HepG2 (cell line): ENCODE data around the gene VAC14. TPM values are rescaled to one million over a fixed set of nuclear protein-coding genes. Genes with fewer than 3 reads are reported as not detected.

Source experiments
- EZH2 ChIP-seq: conservative IDR thresholded peaks from 2 replicates; pipeline ENCODE4 v1.6.1; 2012; ENCODE audit warnings: mild to moderate bottlenecking, low read depth, low read length, moderate library complexity
- FOXA1 ChIP-seq, 2 experiments: fragments of 450-650 bp in 1 of 2; sonication (generic) in 1 of 2; formaldehyde crosslinking in 1 of 2; IDR thresholded peaks; 2 replicates each; pipeline versions ENCODE4 v1.4.0 to v1.6.1; 2016 to 2020; ENCODE audit warnings: missing genetic modification reagents in 1 of 2
- IRF1 ChIP-seq: sonication (generic); formaldehyde crosslinking; IDR thresholded peaks from 2 replicates; pipeline ENCODE4 v1.4.0; 2020; ENCODE audit warnings: low read depth, mild to moderate bottlenecking, missing genetic modification reagents
- LBX2 ChIP-seq: sonication (generic); formaldehyde crosslinking; IDR thresholded peaks from 2 replicates; pipeline ENCODE4 v1.5.0; 2020; ENCODE audit warnings: missing genetic modification reagents, mild to moderate bottlenecking, borderline replicate concordance
- NFYB ChIP-seq: sonication (generic); formaldehyde crosslinking; IDR thresholded peaks from 2 replicates; pipeline ENCODE4 v1.4.0; 2020; ENCODE audit warnings: missing genetic modification reagents
- PAWR ChIP-seq: sonication (generic); formaldehyde crosslinking; IDR thresholded peaks from 2 replicates; pipeline ENCODE4 v1.4.0; 2020; ENCODE audit warnings: missing genetic modification reagents, mild to moderate bottlenecking, borderline replicate concordance
- PBX3 ChIP-seq: sonication (generic); formaldehyde crosslinking; IDR thresholded peaks from 2 replicates; pipeline ENCODE4 v1.8.1; 2023; ENCODE audit warnings: missing genetic modification reagents, inconsistent platforms, borderline replicate concordance
- RAD21 ChIP-seq: fragments of 450-650 bp; formaldehyde crosslinking; IDR thresholded peaks from 2 replicates; pipeline ENCODE4 v1.5.0; 2020; ENCODE audit warnings: mild to moderate bottlenecking
- SIN3A ChIP-seq: IDR thresholded peaks from 2 replicates; pipeline ENCODE4 v1.6.1; 2011; ENCODE audit warnings: low read depth, mild to moderate bottlenecking, control low read depth, low read length, borderline replicate concordance
- SYNCRIP ChIP-seq: fragments of 200-400 bp; formaldehyde crosslinking; IDR thresholded peaks from 2 replicates; pipeline ENCODE4 v1.6.1; 2018; ENCODE audit warnings: mild to moderate bottlenecking, low read depth, low read length; ENCODE audit not compliant: insufficient read depth
- THAP11 ChIP-seq: IDR thresholded peaks from 2 replicates; pipeline ENCODE4 v1.6.1; 2016; ENCODE audit warnings: missing biosample characterization, missing genetic modification reagents
- TRIM24 ChIP-seq: sonication (generic); formaldehyde crosslinking; IDR thresholded peaks from 2 replicates; pipeline ENCODE4 v1.8.0; 2022; ENCODE audit warnings: mild to moderate bottlenecking, missing genetic modification reagents
- ZBTB37 ChIP-seq: sonication (generic); formaldehyde crosslinking; IDR thresholded peaks from 2 replicates; pipeline ENCODE4 v1.4.0; 2020; ENCODE audit warnings: mild to moderate bottlenecking, missing genetic modification reagents
- ZBTB49 ChIP-seq: sonication (generic); formaldehyde crosslinking; IDR thresholded peaks from 2 replicates; pipeline ENCODE4 v1.4.0; 2020; ENCODE audit warnings: missing genetic modification reagents, borderline replicate concordance
- ZMAT3 ChIP-seq: sonication (generic); formaldehyde crosslinking; conservative IDR thresholded peaks from 2 replicates; pipeline ENCODE4 v1.7.0; 2021; ENCODE audit warnings: missing genetic modification reagents
- ZNF629 ChIP-seq: sonication (generic); formaldehyde crosslinking; conservative IDR thresholded peaks from 2 replicates; pipeline ENCODE4 v1.5.0; 2020; ENCODE audit warnings: missing genetic modification reagents
- ZNF652 ChIP-seq: IDR thresholded peaks from 2 replicates; pipeline ENCODE4 v1.6.1; 2016; ENCODE audit warnings: low read depth, borderline replicate concordance
- ZNF766 ChIP-seq: sonication (generic); formaldehyde crosslinking; IDR thresholded peaks from 2 replicates; pipeline ENCODE4 v1.5.0; 2020; ENCODE audit warnings: missing genetic modification reagents, borderline replicate concordance
- ZNF879 ChIP-seq: sonication (generic); formaldehyde crosslinking; IDR thresholded peaks from 2 replicates; pipeline ENCODE4 v1.8.1; 2023; ENCODE audit warnings: missing genetic modification reagents
- ZNF883 ChIP-seq: sonication (generic); formaldehyde crosslinking; IDR thresholded peaks from 2 replicates; pipeline ENCODE4 v1.5.1; 2020; ENCODE audit warnings: mild to moderate bottlenecking, missing genetic modification reagents; ENCODE audit errors: not compliant biosample characterization
- polyA plus RNA-seq, 8 experiments: library from polyadenylated mRNA; depleted of rRNA in 3 of 8; stranded (reverse) in 7 of 8; unstranded in 1 of 8; fragments of >200 nt; fragmentation: Illumina TruSeq in 4 of 8; extraction: Trizol in 4 of 8; gene quantifications; 2 replicates each; pipeline versions ENCODE4 v1.2.1 to v1.2.3, GENCODE V29; 2011 to 2016; ENCODE audit warnings: low read depth in 4 of 8, missing spikeins in 1 of 8, mixed read lengths in 1 of 8; ENCODE audit not compliant: insufficient read depth in 1 of 8
- total RNA-seq, 5 experiments: library from RNA; depleted of rRNA; stranded (reverse); fragments of >200 nt; fragmentation: Illumina TruSeq; extraction: Trizol; gene quantifications; 2 replicates each; pipeline ENCODE4 v1.2.3, GENCODE V29; 2016; ENCODE audit warnings: low read depth in 1 of 5

The VAC14 gene
- total and polyA plus RNA-seq, 2 of the 13 experiments (the other 11 are each of a cell fraction or from before 2014, with no cell fraction given), result 23.5 to 24.6 TPM

- TF ChIP-seq PBX3 (CRISPR knock-in tag) (no peak), IRF1 (CRISPR knock-in tag) (no peak), THAP11 (CRISPR knock-in tag) (no peak), SYNCRIP (no peak), ZNF883 (CRISPR knock-in tag) (no peak), LBX2 (CRISPR knock-in tag) (no peak), PAWR (CRISPR knock-in tag) (no peak), ZNF766 (CRISPR knock-in tag) (no peak), TRIM24 (CRISPR knock-in tag) (no peak), NFYB (CRISPR knock-in tag) (no peak), SIN3A (no peak), RAD21 (CRISPR knock-in tag) (no peak), ZNF652 (no peak), ZBTB49 (no peak), ZNF879 (CRISPR knock-in tag) (no peak), ZNF629 (CRISPR knock-in tag) (no peak), FOXA1 (IDR thresholded peaks at IDR 0.05) (no peak), FOXA1 (CRISPR knock-in tag; IDR thresholded peaks at IDR 0.05) (no peak), ZMAT3 (CRISPR knock-in tag) (no peak), ZBTB37 (CRISPR knock-in tag) (no peak), EZH2 (no peak)
Measured at GRCh38 chr16:70723740-70724145, 77.2 kb downstream of the VAC14 start (continued).
